Thoracic aorta (tissue), 2 donors: Measurements from ENCODE around the gene CCDC85A. TPM values are rescaled to one million over a fixed set of nuclear protein-coding genes. Genes with fewer than 3 reads are reported as not detected.

Experiments
- ATAC-seq: fragments of 150-250 bp; one replicate; pipeline ENCODE4 v1.8.0; 2017; ENCODE audit warnings: low read depth; ENCODE audit not compliant: insufficient number of reproducible peaks, low FRiP score
- DNase-seq: peaks from one replicate; pipeline ENCODE4 v3.0.0-alpha.2; 2020; ENCODE audit warnings: low spot score
- H3K27ac ChIP-seq, 2 donors: fragments of 200-600 bp; sonication (generic); 1 replicate in 1 of 2; 2 replicates in 1 of 2; pipeline ENCODE4 v1.5.1; 2016; ENCODE audit warnings: mild to moderate bottlenecking in 2 of 2, moderate library complexity in 2 of 2
- H3K27me3 ChIP-seq: fragments of 200-600 bp; sonication (generic); replicated peaks from 2 replicates; pipeline ENCODE4 v1.6.0; 2016; ENCODE audit warnings: mild to moderate bottlenecking; ENCODE audit not compliant: insufficient read depth
- H3K36me3 ChIP-seq: fragments of 200-600 bp; sonication (generic); one replicate; pipeline ENCODE4 v1.5.1; 2016
- H3K4me1 ChIP-seq, 2 donors: fragments of 200-600 bp; sonication (generic); 1 replicate in 1 of 2; 2 replicates in 1 of 2; pipeline versions ENCODE4 v1.5.1 to v1.6.0; 2016; ENCODE audit warnings: low read depth in 2 of 2, mild to moderate bottlenecking in 1 of 2; ENCODE audit not compliant: control insufficient read depth in 1 of 2
- H3K4me3 ChIP-seq: fragments of 200-600 bp; sonication (generic); 2 replicates; pipeline ENCODE4 v1.5.1; 2016; ENCODE audit warnings: mild to moderate bottlenecking
- H3K9me3 ChIP-seq: fragments of 200-600 bp; sonication (generic); 2 replicates; pipeline ENCODE4 v1.5.1; 2016
- total RNA-seq, 2 donors: library from RNA; depleted of rRNA; stranded (reverse); fragments of >200 nt; gene quantifications; one replicate each; pipeline versions ENCODE4 v1.1.0 to v1.2.3, GENCODE V29; 2016
- TF ChIP-seq, protein P1 (sequence below): fragments of 200-600 bp; sonication (generic); IDR thresholded peaks from one replicate; pipeline ENCODE4 v1.5.1; 2019; ENCODE audit warnings: antibody characterized with exemption

The CCDC85A gene
- total RNA-seq, 2 donors from 2014 or later: 3.7 to 4.2 TPM

GRCh38 chr2:56314796-56315195 is 131.0 kb downstream of the CCDC85A start:
- TF ChIP-seq, protein P1, sequence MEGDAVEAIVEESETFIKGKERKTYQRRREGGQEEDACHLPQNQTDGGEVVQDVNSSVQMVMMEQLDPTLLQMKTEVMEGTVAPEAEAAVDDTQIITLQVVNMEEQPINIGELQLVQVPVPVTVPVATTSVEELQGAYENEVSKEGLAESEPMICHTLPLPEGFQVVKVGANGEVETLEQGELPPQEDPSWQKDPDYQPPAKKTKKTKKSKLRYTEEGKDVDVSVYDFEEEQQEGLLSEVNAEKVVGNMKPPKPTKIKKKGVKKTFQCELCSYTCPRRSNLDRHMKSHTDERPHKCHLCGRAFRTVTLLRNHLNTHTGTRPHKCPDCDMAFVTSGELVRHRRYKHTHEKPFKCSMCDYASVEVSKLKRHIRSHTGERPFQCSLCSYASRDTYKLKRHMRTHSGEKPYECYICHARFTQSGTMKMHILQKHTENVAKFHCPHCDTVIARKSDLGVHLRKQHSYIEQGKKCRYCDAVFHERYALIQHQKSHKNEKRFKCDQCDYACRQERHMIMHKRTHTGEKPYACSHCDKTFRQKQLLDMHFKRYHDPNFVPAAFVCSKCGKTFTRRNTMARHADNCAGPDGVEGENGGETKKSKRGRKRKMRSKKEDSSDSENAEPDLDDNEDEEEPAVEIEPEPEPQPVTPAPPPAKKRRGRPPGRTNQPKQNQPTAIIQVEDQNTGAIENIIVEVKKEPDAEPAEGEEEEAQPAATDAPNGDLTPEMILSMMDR: no peak
- no peak for DNase-seq
- H3K9me3 ChIP-seq: no peaks in the 10 kb centered on the region
- H3K27me3 ChIP-seq: no peaks in the 10 kb centered on the region
- H3K36me3 ChIP-seq: no peaks in the 10 kb centered on the region
- H3K27ac ChIP-seq: no peak overlapping the region
- H3K4me1 ChIP-seq: peaks cover 0 to 5% of the 10 kb centered on the region in 2 donors
- no peak for ATAC-seq
- H3K4me3 ChIP-seq: no peak overlapping the region

- no peak for DNase-seq
- Histone ChIP-seq H3K27ac (no peak overlapping the region), H3K4me1 (peaks cover 0 to 5% of the 10 kb centered on the region in 2 donors), H3K9me3 (no peaks in the 10 kb centered on the region), H3K36me3 (no peaks in the 10 kb centered on the region), H3K27me3 (no peaks in the 10 kb centered on the region), H3K4me3 (no peak overlapping the region)
- no peak for ATAC-seq
- TF ChIP-seq, protein P1: no peak
Measured at GRCh38 chr2:56315376-56315775, 131.6 kb downstream of the CCDC85A start.

GRCh38 chr2:56316011-56316410 is 132.2 kb downstream of the CCDC85A start:
- H3K4me3 ChIP-seq: no peak overlapping the region
- DNase-seq: no peak
- H3K9me3 ChIP-seq: no peaks in the 10 kb centered on the region
- TF ChIP-seq, protein P1: no peak
- H3K27ac ChIP-seq: no peak overlapping the region
- no peaks in the 10 kb centered on the region for H3K27me3 ChIP-seq
- no peak for ATAC-seq
- H3K36me3 ChIP-seq: no peaks in the 10 kb centered on the region
- peaks cover 0 to 5% of the 10 kb centered on the region in 2 donors for H3K4me1 ChIP-seq

DNA sequence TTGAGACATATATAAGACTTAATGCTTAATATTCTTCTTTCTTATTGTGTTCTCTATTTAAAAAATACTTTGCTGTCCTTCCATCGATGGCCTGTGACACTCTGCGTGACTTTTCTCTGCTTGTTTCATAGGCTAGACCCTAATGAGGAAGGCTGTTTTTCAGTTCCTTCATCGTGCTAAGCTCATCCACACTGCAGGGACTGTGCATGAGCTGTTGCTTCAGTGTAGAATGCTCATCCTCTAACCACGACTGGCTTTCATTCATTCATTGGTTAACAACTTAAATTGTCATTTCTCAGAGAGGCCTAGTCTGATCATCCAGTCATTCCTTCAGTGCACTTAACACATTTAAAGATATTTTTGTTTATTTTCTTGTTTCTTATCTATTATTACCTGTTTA is 134.4 kb downstream of the CCDC85A start:
- H3K27ac ChIP-seq: no peak overlapping the region
- H3K36me3 ChIP-seq: no peaks in the 10 kb centered on the region
- DNase-seq (no peak), ATAC-seq (no peak)
- TF ChIP-seq, protein P1: no peak
- no peak overlapping the region for H3K4me3 ChIP-seq
- H3K27me3 ChIP-seq: no peaks in the 10 kb centered on the region
- H3K4me1 ChIP-seq: peaks cover 0 to 5% of the 10 kb centered on the region in 2 donors
- no peaks in the 10 kb centered on the region for H3K9me3 ChIP-seq

GRCh38 chr2:56325661-56326345 is 142.0 kb downstream of the CCDC85A start:
- H3K27ac ChIP-seq: no peak overlapping the region
- no peaks in the 10 kb centered on the region for H3K27me3 ChIP-seq
- no peak overlapping the region for H3K4me3 ChIP-seq
- no peaks in the 10 kb centered on the region for H3K36me3 ChIP-seq
- H3K4me1 ChIP-seq: no peaks in the 10 kb centered on the region
- TF ChIP-seq, protein P1: no peak
- H3K9me3 ChIP-seq: no peaks in the 10 kb centered on the region
- ATAC-seq (no peak), DNase-seq (no peak)
